ENCODE data around the gene NPY.
"Not testable (repeated sequence)": the region's sequence is repeated elsewhere in the genome, so short reads cannot be mapped to it uniquely, and the experiment has no call there.

NPY gene

GRCh38 chr7:24283897-24284698 lies at the start of gene NPY:
TSS of gene NPY (plus strand) at chr7:24284190. CDS start at chr7:24285241, 1,051 bp downstream.
- ATAC-seq (replicated peaks) (peak; percentile 45 to 50), DNase-seq (no peak)
- H3K36me3 Mint-ChIP-seq = peaks cover 0 to 1% of the 10 kb centered on the region in 2 donors
- peaks cover 12 to 23% of the 10 kb centered on the region in 2 donors for H3K4me1 Mint-ChIP-seq
- peak within 1 kb of the TSS; percentile 82 for H3K27ac Mint-ChIP-seq
- peak within 1 kb of the TSS; percentile 77 to 79 for H3K4me3 Mint-ChIP-seq
- no peaks in the 10 kb centered on the region for H3K9me3 Mint-ChIP-seq
- H3K27me3 Mint-ChIP-seq = peaks cover 29 to 46% of the 10 kb centered on the region in 2 donors

DNA sequence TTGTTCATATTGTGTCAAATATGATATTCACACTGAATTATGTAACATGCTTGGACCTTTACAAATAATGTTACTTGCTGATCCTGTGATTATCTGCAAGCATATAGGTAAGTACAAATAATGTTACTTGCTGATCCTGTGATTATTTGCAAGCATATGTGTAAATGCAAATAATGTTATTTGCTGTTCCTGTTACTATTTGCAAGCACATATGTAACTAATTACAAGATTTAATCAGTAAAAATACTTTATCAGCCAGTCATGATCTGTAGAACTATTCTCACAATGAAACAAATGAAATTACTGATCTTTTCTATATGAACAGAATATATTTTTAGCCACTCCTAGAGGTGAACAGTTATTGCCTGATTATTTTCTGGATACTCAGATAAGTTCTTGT lies 44.7 kb upstream of the NPY start:
- DNase-seq (no peak), ATAC-seq (replicated peaks) (no peak)
- no peaks in the 10 kb centered on the region for H3K36me3 Mint-ChIP-seq
- no peaks in the 10 kb centered on the region for H3K9me3 Mint-ChIP-seq
- no peak overlapping the region for H3K27ac Mint-ChIP-seq
- H3K4me3 Mint-ChIP-seq = no peak overlapping the region
- H3K27me3 Mint-ChIP-seq = peaks cover 25 to 32% of the 10 kb centered on the region in 2 donors
- H3K4me1 Mint-ChIP-seq = no peaks in the 10 kb centered on the region

DNA sequence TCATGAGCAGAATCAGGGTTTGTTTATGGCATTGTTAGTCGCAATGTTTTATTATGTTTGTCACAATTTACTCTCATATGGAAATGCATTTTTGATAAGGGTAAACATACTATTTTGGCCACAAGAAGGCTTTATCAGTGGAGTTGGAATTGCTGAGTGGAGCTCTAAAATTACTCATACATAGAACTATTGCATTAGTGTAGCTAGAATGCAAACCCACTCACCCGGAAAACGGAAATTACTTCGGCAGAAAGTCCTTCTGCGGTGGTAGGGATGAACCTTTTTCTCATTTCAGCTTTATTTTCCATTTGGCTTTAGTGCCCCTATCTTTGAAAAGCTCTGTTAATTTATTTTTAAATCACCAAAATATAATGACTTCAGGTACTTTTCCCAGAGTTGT lies 42.8 kb upstream of the NPY start:
- Mint-ChIP-seq H3K36me3 (no peaks in the 10 kb centered on the region), H3K9me3 (no peaks in the 10 kb centered on the region), H3K4me3 (no peak overlapping the region), H3K27me3 (peaks cover 21 to 28% of the 10 kb centered on the region in 2 donors), H3K27ac (no peak overlapping the region), H3K4me1 (no peaks in the 10 kb centered on the region)
- ATAC-seq (replicated peaks) = no peak
- no peak for DNase-seq

GRCh38 chr7:24244554-24244953 lies 39.4 kb upstream of the NPY start:
- Mint-ChIP-seq H3K27ac (no peak overlapping the region), H3K4me3 (no peak overlapping the region), H3K9me3 (peaks cover 0 to 3% of the 10 kb centered on the region in 2 donors), H3K27me3 (peaks cover 18 to 24% of the 10 kb centered on the region in 2 donors), H3K4me1 (no peaks in the 10 kb centered on the region), H3K36me3 (no peaks in the 10 kb centered on the region)
- ATAC-seq (replicated peaks) (no peak), DNase-seq (no peak)

DNA sequence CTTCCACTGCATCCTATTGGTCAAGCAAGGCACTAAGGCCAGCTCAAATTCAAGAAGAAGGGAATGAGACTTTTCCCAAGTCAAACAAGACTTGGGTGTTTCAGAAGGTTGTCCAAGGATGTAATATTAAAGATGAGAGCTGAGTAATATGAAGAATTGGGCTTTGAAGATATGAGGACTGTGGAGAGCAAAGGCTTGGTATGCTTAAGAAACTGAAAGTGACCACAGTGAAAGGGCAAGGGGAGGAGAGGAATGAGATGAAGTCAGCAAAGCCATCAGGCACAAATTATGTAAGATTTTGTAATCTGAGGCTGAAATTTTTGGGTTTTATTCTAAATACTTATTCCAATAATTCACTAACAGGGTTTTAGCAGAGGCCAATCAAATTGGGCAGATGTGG lies 38.6 kb upstream of the NPY start:
- peaks cover 18 to 21% of the 10 kb centered on the region in 2 donors for H3K27me3 Mint-ChIP-seq
- no peak overlapping the region for H3K4me3 Mint-ChIP-seq
- no peak overlapping the region for H3K27ac Mint-ChIP-seq
- peak; percentile 85 to 89 for ATAC-seq (replicated peaks)
- peaks cover 0 to 5% of the 10 kb centered on the region in 2 donors for H3K9me3 Mint-ChIP-seq
- no peaks in the 10 kb centered on the region for H3K4me1 Mint-ChIP-seq
- no peaks in the 10 kb centered on the region for H3K36me3 Mint-ChIP-seq
- no peak for DNase-seq

DNA sequence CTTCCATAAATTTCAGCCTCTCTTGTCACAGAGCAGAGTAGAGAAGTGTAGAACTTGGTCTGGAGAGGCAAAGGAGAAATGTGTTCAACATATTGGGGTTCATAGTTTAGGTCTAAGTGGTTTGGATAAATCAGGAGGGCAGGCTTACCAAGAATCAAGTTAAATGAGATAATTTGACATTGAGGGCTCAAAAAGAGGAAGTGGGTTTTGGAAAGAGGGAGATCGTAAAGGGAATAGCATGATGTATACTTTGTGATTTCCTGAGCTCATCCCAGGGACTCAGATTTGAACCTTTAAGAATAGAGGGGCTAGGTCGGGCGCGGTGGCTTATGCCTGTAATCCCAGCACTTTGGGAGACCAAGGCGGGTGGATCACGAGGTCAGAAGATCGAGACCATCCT lies 34.7 kb upstream of the NPY start:
- Mint-ChIP-seq H3K36me3 (no peaks in the 10 kb centered on the region), H3K27ac (no peak overlapping the region), H3K4me1 (peaks cover 3 to 5% of the 10 kb centered on the region in 2 donors), H3K27me3 (peaks cover 6 to 13% of the 10 kb centered on the region in 2 donors), H3K9me3 (peaks cover 16 to 24% of the 10 kb centered on the region in 2 donors), H3K4me3 (no peak overlapping the region)
- ATAC-seq (replicated peaks) (no peak), DNase-seq (no peak)

DNA sequence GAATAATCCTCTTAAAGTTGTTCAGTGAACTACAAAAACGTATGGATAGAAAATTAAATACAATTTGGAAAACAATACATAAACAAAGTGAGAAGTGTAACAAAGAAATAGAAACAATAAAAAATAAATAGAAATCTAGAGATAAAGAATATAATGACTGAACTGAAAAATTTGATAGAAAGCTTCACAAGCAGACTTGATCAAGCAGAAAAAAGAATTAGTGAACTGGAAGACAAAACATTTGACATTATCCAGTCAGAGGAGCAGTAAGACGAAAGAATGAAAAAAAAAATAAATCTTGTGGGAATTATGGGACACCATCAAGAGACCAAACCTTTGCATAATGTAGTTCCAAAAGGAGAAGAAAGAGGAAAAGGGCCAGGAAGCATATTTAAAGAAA lies 32.4 kb upstream of the NPY start:
- no peak for ATAC-seq (replicated peaks)
- Mint-ChIP-seq H3K27ac (no peak overlapping the region), H3K4me3 (no peak overlapping the region), H3K27me3 (peaks cover 6 to 13% of the 10 kb centered on the region in 2 donors), H3K4me1 (peaks cover 8 to 16% of the 10 kb centered on the region in 2 donors), H3K9me3 (peaks cover 16 to 24% of the 10 kb centered on the region in 2 donors), H3K36me3 (no peaks in the 10 kb centered on the region)
- DNase-seq = no peak

DNA sequence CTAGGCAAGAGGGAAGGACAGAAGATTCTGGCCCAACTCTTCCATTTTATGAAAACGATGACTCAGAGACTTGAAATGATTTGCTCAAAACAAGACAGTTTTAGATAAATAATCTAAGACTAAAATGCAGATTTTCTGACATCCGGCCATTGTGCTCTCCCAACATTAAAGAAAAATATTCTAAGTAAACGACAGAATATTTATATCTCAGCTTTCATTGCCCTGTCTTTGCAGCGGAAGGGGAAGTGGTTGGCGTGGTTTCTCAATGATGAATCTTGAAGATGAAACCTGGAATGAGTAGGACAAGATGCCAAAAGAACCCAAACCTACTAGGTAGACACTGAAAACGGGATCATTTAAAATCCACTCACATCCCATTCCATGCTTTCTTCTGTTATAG lies 28.9 kb upstream of the NPY start:
- Mint-ChIP-seq H3K4me1 (peaks cover 8 to 16% of the 10 kb centered on the region in 2 donors), H3K4me3 (no peak overlapping the region), H3K27ac (no peak overlapping the region), H3K9me3 (peaks cover 16 to 19% of the 10 kb centered on the region in 2 donors), H3K27me3 (peaks cover 11% of the 10 kb centered on the region in 2 donors), H3K36me3 (no peaks in the 10 kb centered on the region)
- peak in 1 of 2 donors; percentile 34 for ATAC-seq (replicated peaks)
- DNase-seq = no peak

- H3K9me3 Mint-ChIP-seq; H3K4me3 Mint-ChIP-seq; H3K36me3 Mint-ChIP-seq; DNase-seq; ATAC-seq (replicated peaks); H3K27ac Mint-ChIP-seq: not testable (repeated sequence)
- Mint-ChIP-seq H3K27me3 (peaks cover 11 to 14% of the 10 kb centered on the region in 2 donors), H3K4me1 (peaks cover 8 to 16% of the 10 kb centered on the region in 2 donors)
Measured at GRCh38 chr7:24258324-24258723, 25.7 kb upstream of the NPY start.

DNA sequence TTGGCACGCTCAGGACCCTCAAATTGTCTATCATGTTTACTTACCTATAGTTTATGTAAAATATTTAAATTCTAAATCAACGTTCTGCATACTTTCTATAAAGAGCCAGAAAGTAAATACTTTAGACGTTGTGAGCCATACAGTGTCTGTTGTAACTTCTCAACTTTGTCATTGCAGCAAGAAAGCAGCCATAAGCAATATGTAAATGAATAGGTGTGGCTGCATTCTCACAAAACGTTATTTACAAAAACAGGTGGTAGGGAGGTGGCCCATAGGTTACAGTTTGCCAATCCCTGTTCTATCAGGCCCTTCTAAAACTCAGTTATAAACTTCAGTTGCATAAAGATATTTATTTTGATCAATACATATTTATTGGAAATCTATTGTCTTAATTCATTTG lies 12.1 kb upstream of the NPY start:
- peaks cover 4 to 16% of the 10 kb centered on the region in 2 donors for H3K27me3 Mint-ChIP-seq
- peaks cover 4% of the 10 kb centered on the region in 2 donors for H3K9me3 Mint-ChIP-seq
- DNase-seq (no peak), ATAC-seq (replicated peaks) (no peak)
- H3K36me3 Mint-ChIP-seq = no peaks in the 10 kb centered on the region
- peaks cover 2 to 6% of the 10 kb centered on the region in 2 donors for H3K4me1 Mint-ChIP-seq
- no peak overlapping the region for H3K4me3 Mint-ChIP-seq
- no peak overlapping the region for H3K27ac Mint-ChIP-seq

- no peak for ATAC-seq (replicated peaks)
Measured at GRCh38 chr7:24279512-24279911, 4.5 kb upstream of the NPY start.

DNA sequence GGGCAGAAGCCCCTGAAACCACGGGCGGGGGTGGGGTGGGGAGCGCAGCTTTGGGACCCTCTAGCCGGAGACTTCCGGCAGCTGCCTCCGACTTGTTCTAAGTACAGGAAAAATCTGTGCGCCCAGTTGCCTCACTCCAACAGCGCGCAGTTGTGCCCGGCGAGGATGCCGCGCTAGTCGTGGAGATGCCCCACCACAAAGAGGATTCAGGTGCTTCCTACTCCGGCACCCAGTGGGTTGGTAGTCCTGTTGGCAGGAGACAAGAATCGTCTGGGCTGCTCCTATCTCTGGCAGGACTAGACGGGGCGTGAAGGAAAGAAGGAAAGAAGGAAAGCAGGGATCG lies 465 bp upstream of the NPY start:
- Mint-ChIP-seq H3K9me3 (no peaks in the 10 kb centered on the region), H3K4me3 (peak overlapping the region; percentile 77 to 79), H3K36me3 (peaks cover 0 to 1% of the 10 kb centered on the region in 2 donors), H3K4me1 (peaks cover 12 to 23% of the 10 kb centered on the region in 2 donors), H3K27me3 (peaks cover 29 to 44% of the 10 kb centered on the region in 2 donors), H3K27ac (peak overlapping the region; percentile 82)
- ATAC-seq (replicated peaks) (peak; percentile 21 to 36), DNase-seq (no peak)

More at GRCh38 chr7:24279512-24279911, 4.5 kb upstream of the NPY start:
- DNase-seq = no peak
- H3K4me3 Mint-ChIP-seq = no peak overlapping the region
- H3K27me3 Mint-ChIP-seq = peaks cover 27 to 35% of the 10 kb centered on the region in 2 donors
- H3K9me3 Mint-ChIP-seq = peaks cover 2 to 4% of the 10 kb centered on the region in 2 donors
- no peak overlapping the region for H3K27ac Mint-ChIP-seq
- H3K36me3 Mint-ChIP-seq = peaks cover 0 to 1% of the 10 kb centered on the region in 2 donors
- peaks cover 6 to 12% of the 10 kb centered on the region in 2 donors for H3K4me1 Mint-ChIP-seq

DNA sequence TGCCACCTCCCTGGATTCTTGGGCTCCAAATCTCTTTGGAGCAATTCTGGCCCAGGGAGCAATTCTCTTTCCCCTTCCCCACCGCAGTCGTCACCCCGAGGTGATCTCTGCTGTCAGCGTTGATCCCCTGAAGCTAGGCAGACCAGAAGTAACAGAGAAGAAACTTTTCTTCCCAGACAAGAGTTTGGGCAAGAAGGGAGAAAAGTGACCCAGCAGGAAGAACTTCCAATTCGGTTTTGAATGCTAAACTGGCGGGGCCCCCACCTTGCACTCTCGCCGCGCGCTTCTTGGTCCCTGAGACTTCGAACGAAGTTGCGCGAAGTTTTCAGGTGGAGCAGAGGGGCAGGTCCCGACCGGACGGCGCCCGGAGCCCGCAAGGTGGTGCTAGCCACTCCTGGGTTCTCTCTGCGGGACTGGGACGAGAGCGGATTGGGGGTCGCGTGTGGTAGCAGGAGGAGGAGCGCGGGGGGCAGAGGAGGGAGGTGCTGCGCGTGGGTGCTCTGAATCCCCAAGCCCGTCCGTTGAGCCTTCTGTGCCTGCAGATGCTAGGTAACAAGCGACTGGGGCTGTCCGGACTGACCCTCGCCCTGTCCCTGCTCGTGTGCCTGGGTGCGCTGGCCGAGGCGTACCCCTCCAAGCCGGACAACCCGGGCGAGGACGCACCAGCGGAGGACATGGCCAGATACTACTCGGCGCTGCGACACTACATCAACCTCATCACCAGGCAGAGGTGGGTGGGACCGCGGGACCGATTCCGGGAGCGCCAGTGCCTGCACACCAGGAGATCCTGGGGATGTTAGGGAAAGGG lies 913 bp downstream of the NPY start:
- no peaks in the 10 kb centered on the region for H3K9me3 Mint-ChIP-seq
- peaks cover 0 to 1% of the 10 kb centered on the region in 2 donors for H3K36me3 Mint-ChIP-seq
- peaks cover 33 to 47% of the 10 kb centered on the region in 2 donors for H3K27me3 Mint-ChIP-seq
- peaks cover 12 to 24% of the 10 kb centered on the region in 2 donors for H3K4me1 Mint-ChIP-seq
- ATAC-seq (replicated peaks) = peak; percentile 4 to 52
- peak overlapping the region; percentile 72 to 77 for H3K4me3 Mint-ChIP-seq
- H3K27ac Mint-ChIP-seq = no peak overlapping the region
- DNase-seq = no peak

DNA sequence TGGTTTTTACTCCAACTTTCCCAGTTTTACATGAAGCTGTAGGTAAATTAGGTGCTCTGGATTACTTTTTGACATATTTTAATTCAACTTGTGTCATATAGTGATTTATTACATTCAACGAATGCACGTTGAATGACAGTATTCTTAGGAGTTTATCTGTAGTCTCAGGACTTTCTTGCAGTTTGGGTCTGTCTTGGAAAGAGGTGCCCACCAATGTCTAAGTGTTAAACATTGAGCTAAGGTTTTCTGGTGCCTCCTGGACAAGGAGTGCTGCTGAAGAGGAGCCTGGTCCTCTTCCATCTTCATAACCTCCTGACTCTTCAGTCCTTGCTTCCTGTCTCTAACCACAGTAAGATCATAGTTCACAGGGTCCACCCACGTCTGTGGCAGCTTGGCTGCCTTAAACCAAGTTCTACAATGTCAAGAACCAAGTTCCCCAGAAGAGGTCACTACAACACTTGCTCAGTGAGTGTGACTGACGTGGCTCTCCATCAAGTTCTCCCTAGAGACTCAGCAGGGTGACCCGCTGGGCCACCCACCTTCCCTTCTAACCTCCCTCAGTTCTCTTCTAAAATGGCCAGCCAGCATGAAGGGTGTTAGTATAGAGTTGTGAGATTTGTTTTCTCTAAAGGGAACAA lies 6.1 kb downstream of the NPY start:
- ATAC-seq (replicated peaks) (peak; percentile 98 to 100), DNase-seq (peak; percentile 69)
- Mint-ChIP-seq H3K27me3 (peaks cover 20 to 36% of the 10 kb centered on the region in 2 donors), H3K4me3 (peak overlapping the region in 1 of 2 donors; percentile 39), H3K27ac (no peak overlapping the region), H3K9me3 (no peaks in the 10 kb centered on the region), H3K4me1 (peaks cover 10 to 13% of the 10 kb centered on the region in 2 donors), H3K36me3 (no peaks in the 10 kb centered on the region)

Measured in stimulated activated naive B cell treated with anti-CD40 and anti-IgM and Interleukin-4, amounts not matched to agents 10 μg/mL and 1 μg/mL and 100 μg/mL, for 72 hours (primary cell).